Erythroblast (primary cell): Measurements from ENCODE around the gene GGA2.
A peak's percentile ranks its signal among the peaks of the same experiment; 100 is the strongest.
"Not testable (repeated sequence)": the region's sequence is repeated elsewhere in the genome, so short reads cannot be mapped to it uniquely, and the experiment has no call there.

ENCODE experiments used
- DNase-seq, 2 experiments: peaks; one replicate each; lab custom pipeline; 2025; lab: John Stamatoyannopoulos, UW
- GATA1 ChIP-seq: IDR thresholded peaks from 2 replicates; pipeline ENCODE4 v1.6.1; 2011; ENCODE audit warnings: low read depth, mild to moderate bottlenecking, control low read depth, low read length, moderate library complexity
- POLR2A ChIP-seq: IDR thresholded peaks from 2 replicates; pipeline ENCODE4 v1.6.1; 2011; ENCODE audit warnings: mild to moderate bottlenecking, low read length

The GGA2 gene

GRCh38 chr16:23453338-23454052, 56.8 kb downstream of the GGA2 start:
- DNase-seq: no peak
- TF ChIP-seq GATA1 (no peak), POLR2A (no peak)

GRCh38 chr16:23452572-23453337, 57.5 kb downstream of the GGA2 start, which contains the start of gene COG7:
Gene COG7, minus strand, starts transcription at chr16:23453189. Its CDS starts 195 bp downstream, at chr16:23452994.
- TF ChIP-seq POLR2A (peak; percentile 46), GATA1 (no peak)
- DNase-seq: peak; percentile 91 to 92

GRCh38 chr16:23452221-23452571, 58.1 kb downstream of the GGA2 start:
- TF ChIP-seq GATA1 (no peak), POLR2A (no peak)
- DNase-seq: peak in 1 of 2 experiments; percentile 55

GRCh38 chr16:23448392-23448791, 61.9 kb downstream of the GGA2 start:
- no peak for TF ChIP-seq GATA1
- no peak for TF ChIP-seq POLR2A
- DNase-seq: no peak

GRCh38 chr16:23437542-23437941, 72.8 kb downstream of the GGA2 start:
- not testable (repeated sequence) for DNase-seq

- DNase-seq: peak; percentile 49 to 75
- TF ChIP-seq GATA1 (no peak), POLR2A (no peak)
Observed at GRCh38 chr16:23436951-23437350, 73.3 kb downstream of the GGA2 start.

- TF ChIP-seq POLR2A (no peak), GATA1 (no peak)
- DNase-seq: peak; percentile 79 to 82
Observed at GRCh38 chr16:23435500-23435899, 74.8 kb downstream of the GGA2 start.

- TF ChIP-seq GATA1 (no peak), POLR2A (no peak)
- peak; percentile 81 to 88 for DNase-seq
Observed at GRCh38 chr16:23434380-23434779, 75.9 kb downstream of the GGA2 start.

GRCh38 chr16:23433261-23433920, 76.9 kb downstream of the GGA2 start:
- no peak for DNase-seq
- no peak for TF ChIP-seq GATA1
- no peak for TF ChIP-seq POLR2A

GRCh38 chr16:23432176-23433128, 77.8 kb downstream of the GGA2 start:
- no peak for DNase-seq
- TF ChIP-seq GATA1 (no peak), POLR2A (no peak)

GRCh38 chr16:23428351-23428750, 81.9 kb downstream of the GGA2 start:
- DNase-seq: no peak
- TF ChIP-seq POLR2A (no peak), GATA1 (no peak)

- DNase-seq: no peak
Observed at GRCh38 chr16:23424292-23424958, 85.9 kb downstream of the GGA2 start.

GRCh38 chr16:23423496-23424049, 86.7 kb downstream of the GGA2 start:
- TF ChIP-seq GATA1 (no peak), POLR2A (no peak)
- DNase-seq: no peak

More at GRCh38 chr16:23424292-23424958, 85.9 kb downstream of the GGA2 start:
- TF ChIP-seq GATA1 (no peak), POLR2A (no peak)
